ENCODE data around the gene LANCL3. TPM values are rescaled to one million over a fixed set of nuclear protein-coding genes. Genes with fewer than 3 reads are reported as not detected.
"Not testable (repeated sequence)": the region's sequence is repeated elsewhere in the genome, so short reads cannot be mapped to it uniquely, and the experiment has no call there.

LANCL3 gene
- total RNA-seq, 4 donors from 2014 or later: 1.8 to 3.2 (median 2.5) TPM

DNA sequence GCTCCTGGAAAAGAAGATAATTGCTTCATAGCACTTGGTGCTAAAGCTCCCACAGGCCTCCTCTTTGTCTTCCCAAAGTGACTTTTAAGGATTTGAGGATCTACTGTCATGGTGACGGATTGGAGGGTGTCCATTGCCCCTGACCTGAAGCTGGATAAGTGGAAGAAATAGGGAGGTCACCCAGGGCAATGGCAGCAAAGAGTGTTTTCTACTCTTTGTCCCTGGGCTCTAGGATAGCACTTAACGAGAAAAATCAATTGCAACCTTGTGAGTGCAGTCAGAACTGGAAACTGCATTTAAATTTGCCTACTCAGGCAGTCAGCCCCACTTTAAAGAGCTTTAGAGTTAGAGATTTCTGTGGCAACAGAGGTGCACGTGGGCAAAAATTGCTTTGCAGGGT lies 70.4 kb downstream of the LANCL3 start:
- no peaks in the 10 kb centered on the region for H3K9me3 ChIP-seq
- TF ChIP-seq POLR2A (IDR thresholded peaks at IDR 0.05) (no peak), EP300 (IDR thresholded peaks at IDR 0.05) (no peak), POLR2AphosphoS5 (IDR thresholded peaks at IDR 0.05) (no peak)
- TF ChIP-seq, protein P1, sequence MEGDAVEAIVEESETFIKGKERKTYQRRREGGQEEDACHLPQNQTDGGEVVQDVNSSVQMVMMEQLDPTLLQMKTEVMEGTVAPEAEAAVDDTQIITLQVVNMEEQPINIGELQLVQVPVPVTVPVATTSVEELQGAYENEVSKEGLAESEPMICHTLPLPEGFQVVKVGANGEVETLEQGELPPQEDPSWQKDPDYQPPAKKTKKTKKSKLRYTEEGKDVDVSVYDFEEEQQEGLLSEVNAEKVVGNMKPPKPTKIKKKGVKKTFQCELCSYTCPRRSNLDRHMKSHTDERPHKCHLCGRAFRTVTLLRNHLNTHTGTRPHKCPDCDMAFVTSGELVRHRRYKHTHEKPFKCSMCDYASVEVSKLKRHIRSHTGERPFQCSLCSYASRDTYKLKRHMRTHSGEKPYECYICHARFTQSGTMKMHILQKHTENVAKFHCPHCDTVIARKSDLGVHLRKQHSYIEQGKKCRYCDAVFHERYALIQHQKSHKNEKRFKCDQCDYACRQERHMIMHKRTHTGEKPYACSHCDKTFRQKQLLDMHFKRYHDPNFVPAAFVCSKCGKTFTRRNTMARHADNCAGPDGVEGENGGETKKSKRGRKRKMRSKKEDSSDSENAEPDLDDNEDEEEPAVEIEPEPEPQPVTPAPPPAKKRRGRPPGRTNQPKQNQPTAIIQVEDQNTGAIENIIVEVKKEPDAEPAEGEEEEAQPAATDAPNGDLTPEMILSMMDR (IDR thresholded peaks at IDR 0.05): no peak
- no peaks in the 10 kb centered on the region for H3K27me3 ChIP-seq
- no peak for DNase-seq (ENCODE audit: low spot score in 2 of 2)
- WGBS: 71% methylated on average over 3 of the region's 3 CpGs
- no peak overlapping the region for H3K4me3 ChIP-seq
- H3K36me3 ChIP-seq: no peaks in the 10 kb centered on the region
- no peaks in the 10 kb centered on the region for H3K4me1 ChIP-seq
- no peak overlapping the region for H3K27ac ChIP-seq

DNA sequence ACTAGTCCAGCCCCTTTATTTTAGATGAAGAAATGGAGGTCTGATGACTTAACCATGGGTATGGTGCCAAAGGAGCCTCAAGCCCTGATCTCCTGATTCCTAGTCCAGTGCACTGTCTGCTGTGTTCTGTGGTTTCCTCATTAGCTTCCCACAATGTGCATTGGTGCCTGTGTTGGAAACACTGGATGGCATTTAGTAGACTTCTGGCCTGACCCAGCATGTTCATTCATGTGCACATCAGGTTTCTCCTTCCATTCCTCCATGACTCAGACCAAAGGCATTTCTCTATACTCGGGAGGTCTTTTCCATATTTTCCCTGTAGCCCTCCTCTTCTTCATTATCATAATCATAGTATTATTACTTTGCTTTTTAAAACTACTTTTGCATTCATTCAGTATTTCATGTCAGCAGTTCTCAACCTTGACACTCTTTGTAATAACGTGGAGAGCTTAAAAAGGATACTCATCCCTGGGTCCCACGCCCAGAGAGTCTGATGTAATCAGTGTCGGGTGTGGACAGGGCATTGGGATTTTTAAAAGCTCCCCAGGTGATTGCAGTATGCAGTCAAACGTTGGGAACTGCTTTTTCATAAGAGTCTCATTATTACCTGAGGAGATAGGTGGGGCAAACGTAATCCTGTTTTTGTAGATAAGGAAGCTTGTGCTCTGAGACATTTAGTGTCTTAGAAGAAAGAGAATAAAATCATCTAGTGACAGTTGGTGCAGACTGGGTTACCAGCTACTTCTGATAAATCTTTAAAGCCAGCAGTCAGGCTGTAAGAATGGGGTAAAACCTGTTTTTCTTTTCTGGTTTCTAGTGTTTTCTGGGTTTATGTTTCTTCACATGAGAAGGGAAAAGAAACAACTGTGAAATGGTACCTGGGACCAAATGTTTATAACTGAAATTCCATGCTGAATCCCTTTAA lies 73.2 kb downstream of the LANCL3 start:
- Histone ChIP-seq H3K36me3 (no peaks in the 10 kb centered on the region), H3K4me3 (no peak overlapping the region), H3K27me3 (no peaks in the 10 kb centered on the region), H3K27ac (no peak overlapping the region), H3K9me3 (no peaks in the 10 kb centered on the region), H3K4me1 (no peaks in the 10 kb centered on the region)
- DNase-seq (ENCODE audit: low spot score in 2 of 2): no peak
- 40% methylated on average over 6 of the region's 6 CpGs for WGBS
- no peak for TF ChIP-seq POLR2A (IDR thresholded peaks at IDR 0.05)
- TF ChIP-seq, protein P1 (IDR thresholded peaks at IDR 0.05): no peak
- TF ChIP-seq POLR2AphosphoS5 (IDR thresholded peaks at IDR 0.05): no peak
- TF ChIP-seq EP300 (IDR thresholded peaks at IDR 0.05): no peak

DNA sequence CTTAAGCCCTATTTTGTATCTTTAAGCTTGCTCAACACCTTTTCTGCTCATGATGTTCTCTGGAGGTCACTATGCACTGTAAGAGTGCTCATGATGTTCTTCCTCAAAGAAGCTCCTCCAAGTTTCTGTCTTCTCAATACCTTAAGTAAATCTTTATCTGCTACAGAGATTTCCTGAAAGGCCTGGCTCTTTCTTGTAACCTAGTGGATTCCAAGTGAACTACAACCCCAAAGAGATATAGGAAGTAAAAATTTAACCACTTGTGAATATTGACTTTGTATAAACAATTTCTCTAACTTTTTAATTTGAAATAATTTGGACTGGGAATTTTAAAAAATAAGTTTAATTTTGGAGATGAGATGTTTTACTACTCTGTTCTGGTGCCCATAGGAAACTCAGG lies 74.8 kb downstream of the LANCL3 start:
- DNase-seq (ENCODE audit: low spot score in 2 of 2): no peak
- TF ChIP-seq POLR2A (IDR thresholded peaks at IDR 0.05) (no peak), POLR2AphosphoS5 (IDR thresholded peaks at IDR 0.05) (no peak), EP300 (IDR thresholded peaks at IDR 0.05) (no peak)
- TF ChIP-seq, protein P1 (IDR thresholded peaks at IDR 0.05): no peak
- Histone ChIP-seq H3K27me3 (no peaks in the 10 kb centered on the region), H3K4me1 (no peaks in the 10 kb centered on the region), H3K9me3 (no peaks in the 10 kb centered on the region), H3K36me3 (no peaks in the 10 kb centered on the region), H3K27ac (no peak overlapping the region), H3K4me3 (no peak overlapping the region)

DNA sequence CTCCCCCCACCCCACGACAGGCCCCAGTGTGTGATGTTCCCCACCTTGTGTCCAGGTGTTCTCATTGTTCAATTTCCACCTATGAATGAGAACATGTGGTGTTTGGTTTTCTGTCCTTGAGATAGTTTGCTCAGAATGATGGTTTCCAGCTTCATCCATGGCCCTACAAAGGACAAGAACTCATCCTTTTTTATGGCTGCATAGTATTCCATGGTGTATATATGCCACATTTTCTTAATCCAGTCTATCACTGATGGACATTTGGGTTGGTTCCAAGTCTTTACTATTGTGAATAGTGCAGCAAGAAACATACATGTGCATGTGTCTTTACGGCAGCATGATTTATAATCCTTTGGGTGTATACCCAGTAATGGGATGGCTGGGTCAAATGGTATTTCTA lies 79.4 kb downstream of the LANCL3 start:
- not testable (repeated sequence) for H3K9me3 ChIP-seq; H3K36me3 ChIP-seq; H3K27me3 ChIP-seq; DNase-seq (ENCODE audit: low spot score in 2 of 2); H3K4me1 ChIP-seq; H3K4me3 ChIP-seq; H3K27ac ChIP-seq
- 88% methylated on average over 2 of the region's 2 CpGs for WGBS

DNA sequence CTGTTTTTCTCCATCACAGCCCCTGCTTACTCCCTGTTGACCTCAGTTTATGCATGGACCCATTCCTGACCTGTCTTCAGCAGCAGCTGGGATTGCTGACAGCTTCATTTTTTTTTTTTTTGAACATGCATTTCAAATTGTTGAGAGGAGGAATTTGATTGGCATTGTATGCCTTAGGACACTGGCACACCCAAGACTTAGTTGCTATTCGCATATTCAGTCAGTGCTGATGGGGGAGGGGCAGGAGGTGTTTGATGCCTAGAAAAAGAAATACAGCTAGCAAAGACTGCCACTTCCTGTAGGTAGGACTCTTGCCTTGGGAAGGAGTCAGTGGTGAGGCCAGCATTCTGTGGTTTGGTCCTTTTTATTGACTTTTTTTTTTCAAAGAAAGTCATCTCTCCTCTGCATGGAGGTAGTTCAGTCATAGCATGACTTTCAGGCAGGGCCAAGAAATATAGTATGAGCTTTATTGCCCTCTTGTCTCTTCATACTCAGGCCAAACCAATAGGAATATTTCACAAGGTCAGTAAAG lies 80.5 kb downstream of the LANCL3 start:
- no peak for DNase-seq (ENCODE audit: low spot score in 2 of 2)
- Histone ChIP-seq H3K4me1 (no peaks in the 10 kb centered on the region), H3K36me3 (no peaks in the 10 kb centered on the region), H3K9me3 (no peaks in the 10 kb centered on the region), H3K27me3 (no peaks in the 10 kb centered on the region), H3K27ac (no peak overlapping the region), H3K4me3 (no peak overlapping the region)
- TF ChIP-seq EP300 (IDR thresholded peaks at IDR 0.05) (no peak), POLR2A (IDR thresholded peaks at IDR 0.05) (no peak), POLR2AphosphoS5 (IDR thresholded peaks at IDR 0.05) (no peak)
- TF ChIP-seq, protein P1 (IDR thresholded peaks at IDR 0.05): no peak
- 52% methylated on average over 1 of the region's 1 CpG for WGBS

All from suprapubic skin (tissue), 4 donors.